ENCODE data around the gene BZW2. TPM values are rescaled to one million over a fixed set of nuclear protein-coding genes. Genes with fewer than 3 reads are reported as not detected.

Gene BZW2
- total and polyA plus RNA-seq, 11 donors, result 195 to 808 (median 297) TPM

DNA sequence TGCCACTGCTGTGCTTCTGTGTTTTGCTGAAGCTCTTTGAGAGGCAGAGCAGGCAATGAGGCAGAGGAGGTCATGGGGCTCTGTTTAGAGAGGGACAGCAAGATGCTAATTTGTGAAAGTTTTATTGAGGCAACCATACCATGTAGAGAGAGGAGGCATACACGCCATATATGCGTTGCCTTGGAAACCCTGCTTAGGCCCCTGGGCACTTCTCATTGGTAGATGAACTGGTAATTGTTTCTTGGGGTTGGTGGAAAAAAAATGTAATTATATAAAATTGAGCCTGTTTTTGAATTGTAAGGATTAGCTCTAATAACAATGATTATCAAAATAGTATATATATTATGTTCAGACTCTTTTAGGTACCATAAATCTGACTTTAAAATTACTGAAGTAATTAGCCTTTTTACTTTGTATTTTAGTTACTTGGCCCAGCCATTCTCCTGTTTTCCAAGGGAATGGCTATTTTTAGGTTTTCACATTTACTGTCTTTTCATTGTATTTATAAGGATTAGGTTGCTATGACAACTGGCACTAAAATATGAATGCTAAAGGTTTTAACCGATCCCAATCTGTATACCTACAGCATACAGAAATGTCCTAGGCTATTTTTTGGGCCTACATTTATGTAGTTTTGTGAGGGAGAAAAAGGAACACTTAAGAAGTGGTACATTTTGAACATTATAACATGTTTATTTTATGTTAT, 52.4 kb downstream of the BZW2 start:
- DNase-seq (no peak), ATAC-seq (no peak)
- Histone ChIP-seq H3K27me3 (no peaks in the 10 kb centered on the region), H3K4me1 (peaks cover 0 to 4% (median 0%) of the 10 kb centered on the region in 12 donors), H3K9me3 (no peaks in the 10 kb centered on the region), H3K36me3 (peaks cover 0 to 100% (median 85%) of the 10 kb centered on the region in 9 donors), H3K27ac (no peak overlapping the region), H3K4me3 (no peak overlapping the region)
- intact Hi-C loops (cut with DNase I), result loop anchor here in 3 of 10 donors (2.0 to 10.0 kb wide), 3 partner anchors 38 to 219 kb away; no protein-coding TSS in a partner anchor
- WGBS, 4 donors, result 82 to 90% (median 86%) methylated on average over 3 of the region's 3 CpGs
- TF ChIP-seq, protein P1, sequence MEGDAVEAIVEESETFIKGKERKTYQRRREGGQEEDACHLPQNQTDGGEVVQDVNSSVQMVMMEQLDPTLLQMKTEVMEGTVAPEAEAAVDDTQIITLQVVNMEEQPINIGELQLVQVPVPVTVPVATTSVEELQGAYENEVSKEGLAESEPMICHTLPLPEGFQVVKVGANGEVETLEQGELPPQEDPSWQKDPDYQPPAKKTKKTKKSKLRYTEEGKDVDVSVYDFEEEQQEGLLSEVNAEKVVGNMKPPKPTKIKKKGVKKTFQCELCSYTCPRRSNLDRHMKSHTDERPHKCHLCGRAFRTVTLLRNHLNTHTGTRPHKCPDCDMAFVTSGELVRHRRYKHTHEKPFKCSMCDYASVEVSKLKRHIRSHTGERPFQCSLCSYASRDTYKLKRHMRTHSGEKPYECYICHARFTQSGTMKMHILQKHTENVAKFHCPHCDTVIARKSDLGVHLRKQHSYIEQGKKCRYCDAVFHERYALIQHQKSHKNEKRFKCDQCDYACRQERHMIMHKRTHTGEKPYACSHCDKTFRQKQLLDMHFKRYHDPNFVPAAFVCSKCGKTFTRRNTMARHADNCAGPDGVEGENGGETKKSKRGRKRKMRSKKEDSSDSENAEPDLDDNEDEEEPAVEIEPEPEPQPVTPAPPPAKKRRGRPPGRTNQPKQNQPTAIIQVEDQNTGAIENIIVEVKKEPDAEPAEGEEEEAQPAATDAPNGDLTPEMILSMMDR (IDR thresholded peaks at IDR 0.05), result no peak
- TF ChIP-seq POLR2A (IDR thresholded peaks at IDR 0.05), result no peak

DNA sequence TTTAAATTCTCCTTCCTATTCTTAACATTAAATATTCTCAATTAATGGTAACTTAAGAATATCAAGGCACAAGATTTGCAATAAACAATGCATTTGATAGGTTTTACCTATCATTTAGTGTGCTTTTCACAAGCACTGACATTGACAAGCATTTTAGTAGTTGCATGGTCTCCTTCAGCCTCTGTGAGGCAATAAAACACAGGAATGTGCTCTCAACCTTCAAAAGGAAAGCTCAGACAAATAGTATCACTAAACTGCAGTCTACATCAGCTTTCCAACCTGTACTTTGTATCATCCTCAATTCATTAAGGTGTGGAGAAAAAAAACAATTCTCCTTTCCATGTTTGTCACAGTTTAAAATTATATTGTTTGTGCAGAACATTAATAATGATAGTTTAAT, 56.5 kb downstream of the BZW2 start:
- Histone ChIP-seq H3K36me3 (peaks cover 0 to 100% (median 85%) of the 10 kb centered on the region in 9 donors), H3K27me3 (no peaks in the 10 kb centered on the region), H3K9me3 (no peaks in the 10 kb centered on the region), H3K4me1 (peaks cover 0 to 4% (median 0%) of the 10 kb centered on the region in 12 donors), H3K4me3 (no peak overlapping the region), H3K27ac (no peak overlapping the region)
- DNase-seq, result no peak
- intact Hi-C loops (cut with DNase I), result no loop called here
- TF ChIP-seq POLR2A (IDR thresholded peaks at IDR 0.05), result no peak
- TF ChIP-seq, protein P1 (IDR thresholded peaks at IDR 0.05), result peak in 4 of 12 donors; percentile 7 to 20 (median 16)
- ATAC-seq, result no peak

DNA sequence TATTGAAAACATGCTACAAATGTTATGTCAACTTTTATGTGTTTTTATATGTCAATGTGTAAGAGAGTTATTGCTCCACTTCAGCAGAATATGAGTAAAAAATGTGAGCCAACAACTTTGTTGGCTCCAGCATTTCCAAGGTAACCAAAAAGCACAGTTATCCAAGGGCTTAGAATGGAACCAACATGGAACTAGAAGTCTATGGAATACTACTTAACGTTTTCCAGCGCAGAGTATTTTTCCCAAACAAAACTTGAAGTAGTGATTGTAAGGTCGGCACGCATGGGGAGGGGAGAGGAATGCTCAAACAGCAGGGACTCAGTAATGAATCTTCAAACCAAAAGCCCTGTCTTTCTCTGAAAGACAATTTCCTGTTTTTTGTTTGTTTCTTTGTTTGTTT, 62.5 kb downstream of the BZW2 start:
- WGBS, 4 donors, result 94 to 95% (median 95%) methylated on average over 4 of the region's 4 CpGs
- no peak overlapping the region for H3K27ac ChIP-seq
- ATAC-seq, result no peak
- no peaks in the 10 kb centered on the region for H3K27me3 ChIP-seq
- H3K4me3 ChIP-seq, result no peak overlapping the region
- no peaks in the 10 kb centered on the region for H3K4me1 ChIP-seq
- no peak for DNase-seq
- intact Hi-C loops (cut with DNase I), result no loop called here
- TF ChIP-seq, protein P1 (IDR thresholded peaks at IDR 0.05), result no peak
- TF ChIP-seq POLR2A (IDR thresholded peaks at IDR 0.05), result no peak
- H3K36me3 ChIP-seq, result peaks cover 0 to 51% (median 43%) of the 10 kb centered on the region in 9 donors
- no peaks in the 10 kb centered on the region for H3K9me3 ChIP-seq

DNA sequence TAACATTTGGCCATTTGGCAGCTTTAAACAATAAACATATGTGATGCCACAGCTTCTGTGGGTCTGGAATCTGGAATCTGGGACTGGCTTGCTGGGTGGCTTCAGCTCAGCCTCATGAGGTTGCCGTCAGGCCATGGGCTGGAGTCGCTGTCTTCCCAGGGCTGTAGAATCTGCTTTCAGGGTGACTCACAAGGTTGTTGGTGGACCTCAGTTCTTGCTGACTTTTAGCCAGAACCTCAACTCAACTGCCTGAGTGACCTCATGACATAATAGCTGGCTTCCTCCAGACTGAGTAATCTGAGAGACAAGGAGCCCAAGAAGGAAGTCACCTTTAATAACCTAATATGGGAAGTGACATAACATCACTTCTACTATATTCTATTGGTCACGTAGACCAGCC, 63.0 kb downstream of the BZW2 start:
- ATAC-seq (peak in 3 of 4 donors; percentile 44 to 90 (median 70)), DNase-seq (peak in 1 of 5 donors; percentile 41)
- Histone ChIP-seq H3K4me3 (no peak overlapping the region), H3K27ac (no peak overlapping the region), H3K27me3 (no peaks in the 10 kb centered on the region), H3K36me3 (peaks cover 0 to 47% (median 38%) of the 10 kb centered on the region in 9 donors), H3K9me3 (no peaks in the 10 kb centered on the region), H3K4me1 (no peaks in the 10 kb centered on the region)
- TF ChIP-seq, protein P1 (IDR thresholded peaks at IDR 0.05), result no peak
- TF ChIP-seq POLR2A (IDR thresholded peaks at IDR 0.05), result no peak
- intact Hi-C loops (cut with DNase I), result no loop called here
- WGBS, 4 donors, result 86 to 96% (median 87%) methylated on average over 3 of the region's 3 CpGs
